Esophagus muscularis mucosa (tissue), 4 donors: ENCODE data around the gene CAPZA2. TPM values are rescaled to one million over a fixed set of nuclear protein-coding genes. Genes with fewer than 3 reads are reported as not detected.
"Not testable (repeated sequence)": the region's sequence is repeated elsewhere in the genome, so short reads cannot be mapped to it uniquely, and the experiment has no call there.

Experiments used
- DNase-seq: peaks from one replicate; pipeline ENCODE4 v3.0.0-alpha.2; 2017; ENCODE audit errors: extremely low spot score
- H3K27ac ChIP-seq, 4 donors: fragments of 200-600 bp; sonication (generic); replicated peaks in 1 of 4; 1 replicate in 3 of 4; 2 replicates in 1 of 4; pipeline ENCODE4 v1.5.1; 2016 to 2019; ENCODE audit warnings: mild to moderate bottlenecking in 1 of 4
- H3K27me3 ChIP-seq, 4 donors: fragments of 200-600 bp; sonication (generic); one replicate each; pipeline versions ENCODE4 v1.5.1 to v1.6.0; 2016 to 2019
- H3K36me3 ChIP-seq, 4 donors: fragments of 200-600 bp; sonication (generic); one replicate each; pipeline ENCODE4 v1.5.1; 2016 to 2019
- H3K4me1 ChIP-seq, 4 donors: fragments of 200-600 bp; sonication (generic); one replicate each; pipeline ENCODE4 v1.5.1; 2016 to 2019
- H3K4me3 ChIP-seq, 4 donors: fragments of 200-600 bp; sonication (generic); 1 replicate in 2 of 4; 2 replicates in 2 of 4; pipeline ENCODE4 v1.5.1; 2016 to 2019; ENCODE audit warnings: mild to moderate bottlenecking in 4 of 4, moderate library complexity in 1 of 4
- H3K9me3 ChIP-seq, 4 donors: fragments of 200-600 bp; sonication (generic); 1 replicate in 3 of 4; 2 replicates in 1 of 4; pipeline ENCODE4 v1.5.1; 2016 to 2019
- CTCF ChIP-seq, 3 experiments: fragments of 200-600 bp in 2 of 3; fragments of 450-650 bp in 1 of 3; sonication (generic) in 2 of 3; IDR thresholded peaks; one replicate each; pipeline ENCODE4 v1.5.1; 2017 to 2019; ENCODE audit warnings: antibody characterized with exemption in 3 of 3, mild to moderate bottlenecking in 2 of 3, moderate library complexity in 1 of 3
- EP300 ChIP-seq: sonication (generic); formaldehyde crosslinking; IDR thresholded peaks from one replicate; pipeline ENCODE4 v1.6.1; 2017; ENCODE audit warnings: antibody characterized with exemption
- POLR2A ChIP-seq: fragments of 450-650 bp; IDR thresholded peaks from one replicate; pipeline ENCODE4 v1.6.1; 2017; ENCODE audit warnings: antibody characterized with exemption, moderate library complexity, mild to moderate bottlenecking, low read depth
- POLR2AphosphoS5 ChIP-seq, 2 donors: sonication (generic); formaldehyde crosslinking; IDR thresholded peaks; one replicate each; pipeline ENCODE4 v1.6.1; 2017; ENCODE audit warnings: antibody characterized with exemption in 2 of 2
- WGBS: methylation state at CpG from one replicate; pipeline ENCODE4 v1.1.5; 2018; 5-methylcytosine and 5-hydroxymethylcytosine counted together
- intact Hi-C: fragments of 100-400 bp; cut with DNase I; formaldehyde crosslinking; loops from one replicate; pipeline ENCODE4 v1.15.1; 2023
- total RNA-seq, 4 donors: library from RNA; depleted of rRNA; stranded (reverse); fragments of >200 nt; gene quantifications; one replicate each; pipeline versions ENCODE4 v1.1.0 to v1.2.1, GENCODE V29; 2016

The CAPZA2 gene
- total RNA-seq, result 100 to 1,000 TPM; 167 to 223 (median 195) TPM

- H3K9me3 ChIP-seq, result no peaks in the 10 kb centered on the region
- peak; percentile 97 for DNase-seq
- TF ChIP-seq POLR2AphosphoS5 (IDR thresholded peaks at IDR 0.05) (peak; percentile 86 to 92), EP300 (no peak), CTCF (IDR thresholded peaks at IDR 0.05) (peak in 2 of 3 experiments; percentile 57 to 62), POLR2A (peak; percentile 37)
- H3K4me3 ChIP-seq, result peak within 1 kb of the TSS; percentile 87 to 99 (median 94)
- peak within 1 kb of the TSS; percentile 95 to 100 (median 100) for H3K27ac ChIP-seq
- intact Hi-C loops, result no loop called here
- H3K27me3 ChIP-seq, result no peaks in the 10 kb centered on the region
- 3% methylated on average over 6 of the region's 80 CpGs for WGBS
- peaks cover 33 to 44% (median 43%) of the 10 kb centered on the region in 4 donors for H3K4me1 ChIP-seq
- no peaks in the 10 kb centered on the region for H3K36me3 ChIP-seq
Measured at GRCh38 chr7:116862234-116862950, at the start of gene CAPZA2. Gene CAPZA2 (plus strand): TSS chr7:116862587. CDS start chr7:116862612, 25 bp downstream.

- Histone ChIP-seq H3K27ac (no peak overlapping the region), H3K27me3 (no peaks in the 10 kb centered on the region), H3K4me3 (no peak overlapping the region), H3K36me3 (no peaks in the 10 kb centered on the region), H3K9me3 (no peaks in the 10 kb centered on the region), H3K4me1 (peaks cover 0 to 2% (median 0%) of the 10 kb centered on the region in 4 donors)
- intact Hi-C loops, result loop anchor here (5.0 kb wide), 1 partner anchor 641 kb away; no protein-coding TSS in a partner anchor
- no peak for TF ChIP-seq POLR2A
- TF ChIP-seq POLR2AphosphoS5 (IDR thresholded peaks at IDR 0.05), result no peak
- TF ChIP-seq CTCF (IDR thresholded peaks at IDR 0.05), result no peak
- no peak for TF ChIP-seq EP300
- 76% methylated on average over 2 of the region's 2 CpGs for WGBS
- no peak for DNase-seq
Measured at GRCh38 chr7:116812860-116813259, 49.5 kb upstream of the CAPZA2 start.

- H3K27me3 ChIP-seq, DNase-seq, H3K4me1 ChIP-seq, H3K4me3 ChIP-seq, H3K27ac ChIP-seq, H3K9me3 ChIP-seq, H3K36me3 ChIP-seq: not testable (repeated sequence)
- WGBS, result 91% methylated on average over 3 of the region's 3 CpGs
- intact Hi-C loops, result loop anchor here (5.0 kb wide), 1 partner anchor 641 kb away; no protein-coding TSS in a partner anchor
Measured at GRCh38 chr7:116813371-116813770, 49.0 kb upstream of the CAPZA2 start.

GRCh38 chr7:116815041-116815440 lies 47.3 kb upstream of the CAPZA2 start:
- TF ChIP-seq POLR2A (no peak), POLR2AphosphoS5 (IDR thresholded peaks at IDR 0.05) (no peak), EP300 (no peak), CTCF (IDR thresholded peaks at IDR 0.05) (no peak)
- no peak overlapping the region for H3K4me3 ChIP-seq
- H3K27me3 ChIP-seq, result no peaks in the 10 kb centered on the region
- WGBS, result 69% methylated on average over 3 of the region's 3 CpGs
- intact Hi-C loops, result no loop called here
- H3K36me3 ChIP-seq, result no peaks in the 10 kb centered on the region
- no peaks in the 10 kb centered on the region for H3K4me1 ChIP-seq
- no peak for DNase-seq
- H3K9me3 ChIP-seq, result no peaks in the 10 kb centered on the region
- H3K27ac ChIP-seq, result no peak overlapping the region

GRCh38 chr7:116820149-116820548 lies 42.2 kb upstream of the CAPZA2 start:
- H3K4me1 ChIP-seq, result no peaks in the 10 kb centered on the region
- no peak overlapping the region for H3K4me3 ChIP-seq
- intact Hi-C loops, result no loop called here
- TF ChIP-seq POLR2A (no peak), EP300 (no peak)
- no peak overlapping the region for H3K27ac ChIP-seq
- H3K27me3 ChIP-seq, result no peaks in the 10 kb centered on the region
- H3K9me3 ChIP-seq, result no peaks in the 10 kb centered on the region
- no peaks in the 10 kb centered on the region for H3K36me3 ChIP-seq
- DNase-seq, result no peak
- WGBS, result 91% methylated on average over 3 of the region's 3 CpGs

- H3K27ac ChIP-seq, H3K27me3 ChIP-seq, intact Hi-C loops, H3K4me1 ChIP-seq, H3K4me3 ChIP-seq, H3K36me3 ChIP-seq, DNase-seq, H3K9me3 ChIP-seq: not testable (repeated sequence)
- 96% methylated on average over 4 of the region's 4 CpGs for WGBS
Measured at GRCh38 chr7:116821647-116822046, 40.7 kb upstream of the CAPZA2 start.
